Left ventricle myocardium inferior (tissue), 1 donor: ENCODE data around the gene AS3MT. TPM values are rescaled to one million over a fixed set of nuclear protein-coding genes. Genes with fewer than 3 reads are reported as not detected.

ENCODE experiments used
- DNase-seq: peaks from one replicate; pipeline ENCODE4 v3.0.0-alpha.2; 2020
- H3K27ac ChIP-seq: fragments of 200-600 bp; replicated peaks from 2 replicates; pipeline ENCODE4 v1.8.0; 2021
- H3K27me3 ChIP-seq: fragments of 200-600 bp; 2 replicates; pipeline ENCODE4 v1.8.0; 2021; ENCODE audit warnings: low read depth
- H3K36me3 ChIP-seq: fragments of 200-600 bp; 2 replicates; pipeline ENCODE4 v1.8.0; 2021
- H3K4me1 ChIP-seq: fragments of 200-600 bp; 2 replicates; pipeline ENCODE4 v1.8.0; 2021
- H3K4me3 ChIP-seq: fragments of 200-600 bp; 2 replicates; pipeline ENCODE4 v1.8.0; 2021; ENCODE audit warnings: mild to moderate bottlenecking, moderate library complexity
- H3K9me3 ChIP-seq: fragments of 200-600 bp; replicated peaks from 2 replicates; pipeline ENCODE4 v1.8.0; 2021
- intact Hi-C: fragments of 100-400 bp; cut with micrococcal nuclease; formaldehyde crosslinking; loops from one replicate; pipeline ENCODE4 v1.11.0; 2022
- total RNA-seq: library from RNA; stranded (reverse); fragmentation: NEBNext Ultra II Directional; extraction: Animal tissue kit (Norgen Biotek cat#: 25700); gene quantifications from one replicate; pipeline ENCODE4 v1.2.1, GENCODE V29; 2021
- TF ChIP-seq, protein P1 (sequence below): fragments of 200-600 bp; IDR thresholded peaks from 2 replicates; pipeline ENCODE4 v1.8.0; 2021; ENCODE audit warnings: antibody characterized with exemption, mild to moderate bottlenecking, borderline replicate concordance
- donor health status: DM: no; HTN: yes; CAD: no; lungs with severe emphysema.

The AS3MT gene
- total RNA-seq, 1 donor from 2014 or later: 17.2 TPM

DNA sequence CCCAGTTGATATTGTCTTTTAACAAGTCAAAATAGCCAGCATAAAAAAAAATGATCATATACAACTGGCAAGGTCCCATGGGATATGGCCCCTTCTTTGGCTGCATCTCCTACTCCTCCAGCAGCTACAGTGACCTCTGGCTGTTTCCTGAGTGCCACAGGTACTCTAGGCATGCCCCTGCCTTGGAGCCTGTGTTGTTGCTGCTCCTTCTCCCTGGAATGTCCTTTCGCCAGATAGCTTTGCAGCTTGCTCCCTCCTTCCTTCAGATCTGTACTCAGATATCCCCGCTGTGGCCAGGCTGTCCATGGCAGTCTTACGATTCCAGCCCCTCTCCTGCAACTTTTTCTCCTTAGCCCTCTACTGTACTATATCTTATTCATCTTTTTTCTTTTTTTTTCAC, 72.1 kb downstream of the AS3MT start:
- DNase-seq: no peak
- no peaks in the 10 kb centered on the region for H3K27me3 ChIP-seq
- TF ChIP-seq, protein P1, sequence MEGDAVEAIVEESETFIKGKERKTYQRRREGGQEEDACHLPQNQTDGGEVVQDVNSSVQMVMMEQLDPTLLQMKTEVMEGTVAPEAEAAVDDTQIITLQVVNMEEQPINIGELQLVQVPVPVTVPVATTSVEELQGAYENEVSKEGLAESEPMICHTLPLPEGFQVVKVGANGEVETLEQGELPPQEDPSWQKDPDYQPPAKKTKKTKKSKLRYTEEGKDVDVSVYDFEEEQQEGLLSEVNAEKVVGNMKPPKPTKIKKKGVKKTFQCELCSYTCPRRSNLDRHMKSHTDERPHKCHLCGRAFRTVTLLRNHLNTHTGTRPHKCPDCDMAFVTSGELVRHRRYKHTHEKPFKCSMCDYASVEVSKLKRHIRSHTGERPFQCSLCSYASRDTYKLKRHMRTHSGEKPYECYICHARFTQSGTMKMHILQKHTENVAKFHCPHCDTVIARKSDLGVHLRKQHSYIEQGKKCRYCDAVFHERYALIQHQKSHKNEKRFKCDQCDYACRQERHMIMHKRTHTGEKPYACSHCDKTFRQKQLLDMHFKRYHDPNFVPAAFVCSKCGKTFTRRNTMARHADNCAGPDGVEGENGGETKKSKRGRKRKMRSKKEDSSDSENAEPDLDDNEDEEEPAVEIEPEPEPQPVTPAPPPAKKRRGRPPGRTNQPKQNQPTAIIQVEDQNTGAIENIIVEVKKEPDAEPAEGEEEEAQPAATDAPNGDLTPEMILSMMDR: no peak
- no peak overlapping the region for H3K27ac ChIP-seq
- peaks cover 13% of the 10 kb centered on the region for H3K4me1 ChIP-seq
- H3K4me3 ChIP-seq: no peak overlapping the region
- no peaks in the 10 kb centered on the region for H3K9me3 ChIP-seq
- intact Hi-C loops: no loop called here
- H3K36me3 ChIP-seq: no peaks in the 10 kb centered on the region

DNA sequence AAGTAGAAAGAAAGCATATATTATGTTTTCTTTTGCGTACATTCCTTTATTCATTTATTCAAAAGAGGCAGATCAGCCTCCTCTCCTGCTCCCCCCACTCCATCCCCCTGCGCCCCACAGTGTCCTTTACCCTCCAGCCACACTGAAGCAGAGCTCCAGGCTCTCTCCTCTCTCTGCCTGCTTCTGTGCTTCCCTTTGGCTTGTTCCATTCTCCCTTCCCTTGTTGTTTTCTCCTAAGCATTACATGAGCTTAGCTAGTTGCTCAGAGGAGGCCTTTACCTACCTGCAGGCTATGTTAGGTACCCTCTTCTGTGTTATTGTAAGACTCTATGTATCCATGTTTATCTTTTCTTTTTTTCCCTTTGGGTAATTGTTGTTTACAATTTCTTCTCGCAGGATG, 76.2 kb downstream of the AS3MT start:
- peaks cover 13% of the 10 kb centered on the region for H3K4me1 ChIP-seq
- TF ChIP-seq, protein P1: no peak
- no peaks in the 10 kb centered on the region for H3K27me3 ChIP-seq
- no peaks in the 10 kb centered on the region for H3K9me3 ChIP-seq
- intact Hi-C loops: no loop called here
- no peaks in the 10 kb centered on the region for H3K36me3 ChIP-seq
- no peak overlapping the region for H3K4me3 ChIP-seq
- no peak for DNase-seq
- no peak overlapping the region for H3K27ac ChIP-seq

DNA sequence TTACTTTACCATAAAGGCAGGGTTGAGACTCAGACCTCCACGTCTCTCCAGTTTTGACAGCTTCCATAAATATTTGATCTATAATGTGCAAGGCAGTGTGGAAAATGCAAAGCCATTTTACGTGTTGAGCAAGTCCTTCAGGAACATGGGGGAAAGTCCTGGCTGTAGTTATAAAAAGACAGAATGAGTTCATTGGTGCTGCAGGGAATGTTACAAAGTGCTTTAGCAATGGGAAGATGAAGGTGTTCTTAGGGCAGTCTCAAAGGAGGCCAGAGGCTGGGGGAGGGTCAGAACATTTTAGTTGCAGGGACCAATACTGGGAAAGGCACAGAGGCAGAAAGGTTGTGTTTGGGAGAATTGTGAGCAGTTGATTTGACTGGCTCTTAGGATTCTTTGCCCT, 76.7 kb downstream of the AS3MT start:
- TF ChIP-seq, protein P1: no peak
- Histone ChIP-seq H3K4me1 (peaks cover 13% of the 10 kb centered on the region), H3K4me3 (no peak overlapping the region), H3K36me3 (no peaks in the 10 kb centered on the region), H3K27me3 (no peaks in the 10 kb centered on the region), H3K9me3 (no peaks in the 10 kb centered on the region), H3K27ac (no peak overlapping the region)
- intact Hi-C loops: no loop called here
- DNase-seq: no peak

DNA sequence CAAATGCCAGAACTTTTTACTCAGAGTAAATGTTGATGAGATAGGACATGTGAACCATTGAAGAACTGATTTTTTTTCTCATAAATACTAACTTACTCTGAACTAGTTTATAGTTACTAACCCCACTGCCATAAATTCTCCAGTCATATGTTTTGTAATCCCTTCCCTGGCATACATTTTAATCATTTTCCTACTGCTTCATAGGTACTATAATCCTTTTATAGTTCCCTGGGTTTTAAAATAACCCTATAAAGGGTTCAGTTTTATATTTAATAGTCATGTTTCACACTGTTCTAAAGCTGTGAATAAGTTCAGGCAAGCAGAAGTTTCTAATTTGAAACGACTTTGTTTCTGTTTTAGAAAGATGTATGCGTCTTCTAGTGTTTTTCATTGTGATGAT, 77.7 kb downstream of the AS3MT start:
- no peaks in the 10 kb centered on the region for H3K27me3 ChIP-seq
- intact Hi-C loops: no loop called here
- no peaks in the 10 kb centered on the region for H3K9me3 ChIP-seq
- peaks cover 13% of the 10 kb centered on the region for H3K4me1 ChIP-seq
- TF ChIP-seq, protein P1: no peak
- no peaks in the 10 kb centered on the region for H3K36me3 ChIP-seq
- H3K4me3 ChIP-seq: no peak overlapping the region
- no peak overlapping the region for H3K27ac ChIP-seq
- no peak for DNase-seq

DNA sequence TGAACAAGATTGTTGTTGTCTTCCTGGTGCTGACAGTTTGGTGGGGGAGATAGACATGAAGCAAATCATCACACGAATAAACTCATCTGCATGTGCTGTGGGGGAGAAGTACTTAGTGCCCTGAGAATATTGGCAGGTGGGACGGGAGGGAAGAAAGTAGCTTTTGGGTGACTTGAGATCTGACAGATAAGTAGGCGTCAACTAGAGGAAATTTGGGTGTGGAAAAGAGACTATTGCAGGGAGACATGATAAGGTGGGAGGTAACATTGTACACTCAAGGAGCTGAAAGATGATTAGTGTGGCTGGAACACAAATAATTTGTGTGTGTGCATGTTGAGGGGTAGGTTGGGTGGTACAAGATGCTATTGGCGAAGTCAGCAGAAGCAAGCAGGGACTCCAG, 78.9 kb downstream of the AS3MT start:
- no peak overlapping the region for H3K4me3 ChIP-seq
- peaks cover 13% of the 10 kb centered on the region for H3K4me1 ChIP-seq
- H3K27ac ChIP-seq: no peak overlapping the region
- intact Hi-C loops: no loop called here
- TF ChIP-seq, protein P1: no peak
- no peaks in the 10 kb centered on the region for H3K27me3 ChIP-seq
- no peaks in the 10 kb centered on the region for H3K36me3 ChIP-seq
- DNase-seq: no peak
- no peaks in the 10 kb centered on the region for H3K9me3 ChIP-seq

DNA sequence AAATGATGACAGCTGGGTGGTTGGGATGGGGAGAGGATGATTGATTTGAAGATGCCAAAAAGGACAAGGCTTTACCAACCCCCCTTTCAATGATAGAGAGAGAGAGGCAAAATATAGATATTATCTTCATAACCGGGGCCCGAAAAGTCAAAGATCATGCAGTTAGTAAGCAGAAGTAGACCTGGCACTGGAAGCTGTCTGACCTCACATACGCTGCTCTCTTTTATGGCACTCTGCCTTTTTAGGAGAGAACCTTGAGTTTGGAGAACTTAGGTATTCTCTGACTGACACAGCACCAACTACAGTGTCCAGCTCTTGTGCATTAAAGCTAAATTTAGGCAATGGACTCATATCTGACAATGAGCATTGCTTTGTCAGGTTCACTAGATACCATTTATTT, 79.5 kb downstream of the AS3MT start:
- TF ChIP-seq, protein P1: no peak
- DNase-seq: no peak
- Histone ChIP-seq H3K9me3 (no peaks in the 10 kb centered on the region), H3K4me1 (peaks cover 13% of the 10 kb centered on the region), H3K4me3 (no peak overlapping the region), H3K27ac (no peak overlapping the region), H3K27me3 (no peaks in the 10 kb centered on the region), H3K36me3 (no peaks in the 10 kb centered on the region)
- intact Hi-C loops: no loop called here
